GM23248 (cell line): Measurements from ENCODE around the gene ARL14. TPM values are rescaled to one million over a fixed set of nuclear protein-coding genes. Genes with fewer than 3 reads are reported as not detected.

ENCODE experiments used
- DNase-seq: peaks from one replicate; pipeline ENCODE4 v3.0.0-alpha.2; 2015
- H2AFZ ChIP-seq: fragments of 200-600 bp; sonication (generic); 2 replicates; pipeline ENCODE4 v1.6.1; 2016; ENCODE audit warnings: antibody characterized with exemption
- H3F3A ChIP-seq: fragments of 200-600 bp; sonication (generic); 2 replicates; pipeline ENCODE4 v1.6.1; 2016; ENCODE audit warnings: mild to moderate bottlenecking, antibody characterized with exemption, mixed run types; ENCODE audit not compliant: insufficient read depth
- H3K27ac ChIP-seq: fragments of 200-600 bp; sonication (generic); 2 replicates; pipeline ENCODE4 v1.5.1; 2016; ENCODE audit warnings: mild to moderate bottlenecking
- H3K27me3 ChIP-seq: fragments of 200-600 bp; sonication (generic); replicated peaks from 2 replicates; pipeline ENCODE4 v1.6.1; 2016; ENCODE audit warnings: mild to moderate bottlenecking; ENCODE audit not compliant: insufficient read depth
- H3K36me3 ChIP-seq: fragments of 200-600 bp; sonication (generic); 2 replicates; pipeline ENCODE4 v1.6.1; 2016; ENCODE audit warnings: low read depth, mild to moderate bottlenecking
- H3K4me1 ChIP-seq: fragments of 200-600 bp; sonication (generic); 2 replicates; pipeline ENCODE4 v1.6.1; 2016; ENCODE audit warnings: mild to moderate bottlenecking; ENCODE audit not compliant: insufficient read depth
- H3K4me2 ChIP-seq: fragments of 200-600 bp; sonication (generic); one replicate; pipeline ENCODE4 v1.6.1; 2016; ENCODE audit warnings: mild to moderate bottlenecking; ENCODE audit not compliant: unreplicated experiment
- H3K4me3 ChIP-seq: fragments of 200-600 bp; sonication (generic); 2 replicates; pipeline ENCODE4 v1.5.1; 2016; ENCODE audit warnings: mild to moderate bottlenecking
- H3K79me2 ChIP-seq: fragments of 200-600 bp; sonication (generic); 2 replicates; pipeline ENCODE4 v1.6.1; 2016; ENCODE audit warnings: mild to moderate bottlenecking; ENCODE audit not compliant: insufficient read depth
- H3K9ac ChIP-seq: fragments of 200-600 bp; sonication (generic); 2 replicates; pipeline ENCODE4 v1.6.1; 2016; ENCODE audit warnings: mild to moderate bottlenecking
- H3K9me2 ChIP-seq: fragments of 200-600 bp; sonication (generic); 2 replicates; pipeline ENCODE4 v1.6.1; 2016; ENCODE audit warnings: mixed run types, mild to moderate bottlenecking, moderate library complexity; ENCODE audit not compliant: insufficient read depth
- H3K9me3 ChIP-seq: fragments of 200-600 bp; sonication (generic); one replicate; pipeline ENCODE4 v1.6.1; 2017; ENCODE audit warnings: low read depth
- H4K20me1 ChIP-seq: fragments of 200-600 bp; sonication (generic); 2 replicates; pipeline ENCODE4 v1.6.0; 2016; ENCODE audit not compliant: insufficient read depth
- EZH2 ChIP-seq: fragments of 200-600 bp; sonication (generic); IDR thresholded peaks from 2 replicates; pipeline ENCODE4 v1.6.1; 2018; ENCODE audit warnings: antibody characterized with exemption, mild to moderate bottlenecking; ENCODE audit not compliant: insufficient read depth, poor library complexity, severe bottlenecking
- EZH2phosphoT487 ChIP-seq: fragments of 200-600 bp; sonication (generic); IDR thresholded peaks from 2 replicates; pipeline ENCODE4 v1.6.1; 2018; ENCODE audit warnings: antibody characterized with exemption, moderate library complexity, mild to moderate bottlenecking, low read depth; ENCODE audit not compliant: insufficient read depth
- WGBS, 2 experiments: methylation state at CpG; one replicate each; pipeline ENCODE4 v1.1.6; 2015 to 2017; ENCODE audit warnings: low lambda C conversion rate in 2 of 2, low coverage in 1 of 2; ENCODE audit errors: missing lambda C conversion rate in 2 of 2; 5-methylcytosine and 5-hydroxymethylcytosine counted together
- in situ Hi-C: fragments of 300-500 bp; cut with MboI; formaldehyde crosslinking; loops from 2 replicates; pipeline ENCODE4 v1.15.0; 2020
- polyA plus RNA-seq: library from polyadenylated mRNA; unstranded; fragments of >200 nt; fragmentation: Nextera tagmentation; extraction: Ambion mirVana; gene quantifications from 2 replicates; pipeline ENCODE4 v1.2.1, GENCODE V29; 2016
- total RNA-seq: library from RNA; depleted of rRNA; stranded (reverse); fragments of >200 nt; shearing (Covaris generic); gene quantifications from 2 replicates; pipeline ENCODE4 v1.2.3, GENCODE V29; 2014

The ARL14 gene
- total and polyA plus RNA-seq, 2 experiments from 2014 or later = not detected

DNA sequence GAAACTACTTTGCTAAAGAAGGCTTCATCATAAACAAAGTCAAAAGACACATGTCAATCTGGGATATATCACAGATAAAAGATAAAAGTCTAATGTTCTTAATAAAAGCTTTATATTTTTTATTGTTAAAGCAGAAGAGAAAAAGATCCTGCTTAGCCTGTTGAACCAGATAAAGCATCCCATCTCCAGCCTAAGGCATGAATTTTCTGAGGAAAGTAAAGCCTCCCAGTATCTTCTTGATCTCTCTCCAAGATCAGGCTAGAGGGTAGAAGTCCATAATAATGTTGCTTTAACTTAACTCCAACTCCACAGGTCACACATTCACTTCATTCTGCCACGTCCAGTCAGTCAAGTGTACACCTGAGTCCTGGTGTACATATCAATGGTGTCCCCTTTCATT is 14.2 kb downstream of the ARL14 start:
- no peak for DNase-seq
- Histone ChIP-seq H4K20me1 (no peaks in the 10 kb centered on the region), H2AFZ (no peak overlapping the region), H3K4me1 (peaks cover 8% of the 10 kb centered on the region), H3K4me2 (no peak overlapping the region), H3K9ac (no peak overlapping the region), H3K79me2 (no peaks in the 10 kb centered on the region), H3K36me3 (no peaks in the 10 kb centered on the region), H3K9me2 (no peaks in the 10 kb centered on the region), H3K4me3 (no peak overlapping the region), H3K9me3 (no peaks in the 10 kb centered on the region), H3F3A (0 out of 2 replicates have a peak, but pooled peaks cover 5% of the 10 kb centered on the region), H3K27ac (no peak overlapping the region), H3K27me3 (no peaks in the 10 kb centered on the region)
- in situ Hi-C loops = no loop called here
- no peak for TF ChIP-seq EZH2phosphoT487
- TF ChIP-seq EZH2 = no peak
- 83 to 92% methylated on average over 1 of the region's 1 CpG for WGBS, 2 experiments

GRCh38 chr3:160691962-160692361 is 15.0 kb downstream of the ARL14 start:
- no peaks in the 10 kb centered on the region for H3K9me3 ChIP-seq
- H3K4me2 ChIP-seq = no peak overlapping the region
- WGBS, 2 experiments = 86% methylated on average over 4 of the region's 4 CpGs
- no peaks in the 10 kb centered on the region for H4K20me1 ChIP-seq
- no peaks in the 10 kb centered on the region for H3K9me2 ChIP-seq
- no peaks in the 10 kb centered on the region for H3K36me3 ChIP-seq
- H3K4me1 ChIP-seq = peaks cover 14% of the 10 kb centered on the region
- TF ChIP-seq EZH2 (no peak), EZH2phosphoT487 (no peak)
- in situ Hi-C loops = no loop called here
- H3K9ac ChIP-seq = no peak overlapping the region
- no peak overlapping the region for H2AFZ ChIP-seq
- H3K4me3 ChIP-seq = no peak overlapping the region
- no peak for DNase-seq
- H3K27ac ChIP-seq = no peak overlapping the region
- H3F3A ChIP-seq = 0 out of 2 replicates have a peak, but pooled peaks cover 10% of the 10 kb centered on the region
- no peaks in the 10 kb centered on the region for H3K27me3 ChIP-seq
- no peaks in the 10 kb centered on the region for H3K79me2 ChIP-seq

DNA sequence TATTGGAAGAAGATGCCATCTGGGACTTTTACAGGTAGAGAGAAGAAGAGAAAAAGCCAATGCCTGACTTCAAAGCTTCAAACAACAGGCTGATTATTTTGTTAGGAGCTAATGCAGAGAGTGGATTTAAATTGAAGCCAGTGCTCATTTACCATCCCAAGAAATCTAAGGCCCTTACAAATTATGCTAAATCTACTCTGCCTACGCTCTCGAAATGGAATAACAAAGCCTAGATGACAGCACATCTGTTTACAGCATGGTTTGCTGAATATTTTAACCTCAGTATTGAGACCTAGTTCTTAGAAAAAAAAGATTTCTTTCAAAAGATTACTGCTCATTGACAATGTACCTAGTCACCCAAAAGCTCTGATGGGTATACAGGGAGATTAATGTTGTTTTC is 16.2 kb downstream of the ARL14 start:
- H3K4me1 ChIP-seq = peaks cover 23% of the 10 kb centered on the region
- H3K9me3 ChIP-seq = no peaks in the 10 kb centered on the region
- no peaks in the 10 kb centered on the region for H3K9me2 ChIP-seq
- 70 to 72% methylated on average over 2 of the region's 2 CpGs for WGBS, 2 experiments
- no peak overlapping the region for H2AFZ ChIP-seq
- no peaks in the 10 kb centered on the region for H4K20me1 ChIP-seq
- no peak overlapping the region for H3K4me3 ChIP-seq
- no peak overlapping the region for H3K27ac ChIP-seq
- H3K36me3 ChIP-seq = no peaks in the 10 kb centered on the region
- TF ChIP-seq EZH2 = no peak
- no peak for TF ChIP-seq EZH2phosphoT487
- in situ Hi-C loops = no loop called here
- no peak overlapping the region for H3K4me2 ChIP-seq
- no peaks in the 10 kb centered on the region for H3K27me3 ChIP-seq
- no peak overlapping the region for H3K9ac ChIP-seq
- H3F3A ChIP-seq = 0 out of 2 replicates have a peak, but pooled peaks cover 12% of the 10 kb centered on the region
- DNase-seq = no peak
- no peaks in the 10 kb centered on the region for H3K79me2 ChIP-seq

DNA sequence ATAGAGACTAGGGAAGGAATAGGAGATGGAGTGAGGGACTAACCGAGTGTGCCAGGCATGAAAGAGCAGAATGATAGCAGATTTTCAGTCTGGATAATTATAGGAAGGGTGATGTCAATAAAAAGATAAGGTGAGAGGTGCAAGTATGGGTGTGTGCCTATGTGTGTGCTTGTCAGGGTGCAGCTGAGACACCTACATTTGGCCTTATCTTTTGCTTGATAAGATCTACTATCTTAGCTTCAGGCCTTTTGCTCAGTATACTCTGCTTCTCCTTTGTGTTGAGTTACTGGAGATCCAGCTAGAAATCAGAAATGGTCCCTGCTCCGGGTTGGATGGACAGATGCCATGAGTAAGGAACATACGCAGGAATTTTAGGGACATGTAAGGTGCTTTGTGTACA is 17.4 kb downstream of the ARL14 start:
- no peak for TF ChIP-seq EZH2phosphoT487
- TF ChIP-seq EZH2 = no peak
- Histone ChIP-seq H3K9me3 (no peaks in the 10 kb centered on the region), H3K4me2 (no peak overlapping the region), H3K4me3 (no peak overlapping the region), H4K20me1 (no peaks in the 10 kb centered on the region), H3K79me2 (no peaks in the 10 kb centered on the region), H3K9ac (no peak overlapping the region), H3K27ac (no peak overlapping the region), H2AFZ (no peak overlapping the region), H3K36me3 (no peaks in the 10 kb centered on the region), H3F3A (0 out of 2 replicates have a peak, but pooled peaks cover 15% of the 10 kb centered on the region), H3K9me2 (no peaks in the 10 kb centered on the region), H3K27me3 (no peaks in the 10 kb centered on the region), H3K4me1 (peaks cover 30% of the 10 kb centered on the region)
- DNase-seq = no peak
- in situ Hi-C loops = no loop called here
- 88 to 89% methylated on average over 3 of the region's 3 CpGs for WGBS, 2 experiments

- no peak overlapping the region for H3K9ac ChIP-seq
- H3K9me2 ChIP-seq = no peaks in the 10 kb centered on the region
- no peaks in the 10 kb centered on the region for H3K9me3 ChIP-seq
- H3K4me3 ChIP-seq = no peak overlapping the region
- no peaks in the 10 kb centered on the region for H3K79me2 ChIP-seq
- no peaks in the 10 kb centered on the region for H3K36me3 ChIP-seq
- in situ Hi-C loops = no loop called here
- H3K4me2 ChIP-seq = no peak overlapping the region
- H2AFZ ChIP-seq = no peak overlapping the region
- TF ChIP-seq EZH2phosphoT487 (no peak), EZH2 (no peak)
- no peaks in the 10 kb centered on the region for H4K20me1 ChIP-seq
- no peak for DNase-seq
- H3F3A ChIP-seq = 0 out of 2 replicates have a peak, but pooled peaks cover 15% of the 10 kb centered on the region
- H3K27ac ChIP-seq = no peak overlapping the region
- H3K4me1 ChIP-seq = peaks cover 30% of the 10 kb centered on the region
- no peaks in the 10 kb centered on the region for H3K27me3 ChIP-seq
- 86 to 87% methylated on average over 8 of the region's 8 CpGs for WGBS, 2 experiments
Measured at GRCh38 chr3:160695003-160695402, 18.0 kb downstream of the ARL14 start.
